ENCODE measurements around the gene ARSG.

- TF ChIP-seq ZNF704 (CRISPR knock-in tag; IDR thresholded peaks at IDR 0.05; ENCODE audit: borderline replicate concordance), result no peak
- no peak for TF ChIP-seq ELF4 (CRISPR knock-in tag; IDR thresholded peaks at IDR 0.05; ENCODE audit: borderline replicate concordance)
- TF ChIP-seq CTCF (CRISPR knock-in tag; IDR thresholded peaks at IDR 0.05), result no peak
- no peak for TF ChIP-seq RAD21 (CRISPR knock-in tag; IDR thresholded peaks at IDR 0.05)
- TF ChIP-seq ZBTB25 (CRISPR knock-in tag; IDR thresholded peaks at IDR 0.05), result no peak
- no peak for TF ChIP-seq TBP (CRISPR knock-in tag; IDR thresholded peaks at IDR 0.05)
- TF ChIP-seq UBTF (CRISPR knock-in tag; IDR thresholded peaks at IDR 0.05), result no peak
- no peak for TF ChIP-seq POLR2AphosphoS5 (IDR thresholded peaks at IDR 0.05; ENCODE audit: low read depth, low read length)
- no peak for TF ChIP-seq NFE2L2 (IDR thresholded peaks at IDR 0.05; ENCODE audit: low read length)
- no peak for TF ChIP-seq JUND (CRISPR knock-in tag; IDR thresholded peaks at IDR 0.05)
Measured at GRCh38 chr17:68452724-68453290, 161.5 kb downstream of the ARSG start.
